T-cell (primary cell): ENCODE measurements around the gene CIPC. TPM values are rescaled to one million over a fixed set of nuclear protein-coding genes. Genes with fewer than 3 reads are reported as not detected.

Source experiments
- ATAC-seq, 4 experiments: fragments of 200-7000 bp in 3 of 4; fragments of 150-1000 bp in 1 of 4; cut with Tn5 transposase; replicated peaks in 1 of 4; 1 replicate in 3 of 4; 2 replicates in 1 of 4; pipeline ENCODE4 v1.10.0; 2021; ENCODE audit warnings: moderate library complexity in 3 of 4, mild to moderate bottlenecking in 2 of 4, moderate number of reproducible peaks in 1 of 4
- CTCF ChIA-PET, 2 donors: fragments of 300-600 bp; sonication (Branson Sonifier 250); formaldehyde crosslinking; loops; one replicate each; lab custom pipeline; 2022; ENCODE audit warnings: antibody characterized with exemption in 2 of 2; lab: Charles Lee
- POLR2A ChIA-PET, 2 donors: fragments of 300-600 bp; sonication (Branson Sonifier 250); formaldehyde crosslinking; loops; one replicate each; lab custom pipeline; 2022; ENCODE audit warnings: antibody characterized with exemption in 2 of 2; lab: Charles Lee
- DNase-seq, 35 experiments: peaks; one replicate each; pipeline versions ENCODE4 v3.0.0 to v3.0.0-alpha.2; 2013 to 2023
- H3K27ac ChIP-seq: one replicate; pipeline ENCODE4 v1.5.1; 2013; ENCODE audit warnings: low read length
- H3K27me3 ChIP-seq, 2 experiments: replicated peaks in 1 of 2; 1 replicate in 1 of 2; 2 replicates in 1 of 2; pipeline versions ENCODE4 v1.6.1 to v1.7.0; 2013; ENCODE audit warnings: low read length in 1 of 2, mixed read lengths in 1 of 2; ENCODE audit not compliant: control insufficient read depth in 2 of 2, insufficient read depth in 2 of 2; ENCODE audit errors: extremely low read depth in 1 of 2
- H3K36me3 ChIP-seq, 2 donors: 1 replicate in 1 of 2; 2 replicates in 1 of 2; pipeline versions ENCODE4 v1.6.1 to v1.7.0; 2013; ENCODE audit warnings: low read length in 1 of 2; ENCODE audit not compliant: control insufficient read depth in 2 of 2, insufficient read depth in 1 of 2; ENCODE audit errors: extremely low read depth in 1 of 2
- H3K4me1 ChIP-seq, 2 experiments: 1 replicate in 1 of 2; 2 replicates in 1 of 2; pipeline versions ENCODE4 v1.6.1 to v1.7.0; 2013; ENCODE audit warnings: low read length in 2 of 2, mixed read lengths in 1 of 2; ENCODE audit not compliant: insufficient read depth in 2 of 2, control insufficient read depth in 1 of 2; ENCODE audit errors: extremely low read depth in 1 of 2
- H3K4me3 ChIP-seq, 2 donors: 1 replicate in 1 of 2; 2 replicates in 1 of 2; pipeline versions ENCODE4 v1.5.1 to v1.7.0; 2013; ENCODE audit warnings: mild to moderate bottlenecking in 2 of 2, low read length in 1 of 2, moderate library complexity in 1 of 2; ENCODE audit not compliant: control insufficient read depth in 1 of 2; ENCODE audit errors: extremely low read depth in 1 of 2
- H3K9me3 ChIP-seq: 2 replicates; pipeline ENCODE4 v1.7.0; 2013
- H3K27ac Mint-ChIP-seq, 2 donors: one replicate each; pipeline ENCODE4 v1.8.0; 2020 to 2021; ENCODE audit warnings: mild to moderate bottlenecking in 2 of 2, mixed read lengths in 2 of 2
- H3K27me3 Mint-ChIP-seq, 2 donors: one replicate each; pipeline ENCODE4 v1.8.0; 2021 to 2022; ENCODE audit warnings: mixed read lengths in 2 of 2
- H3K36me3 Mint-ChIP-seq: one replicate; pipeline ENCODE4 v1.8.0; 2021; ENCODE audit warnings: mixed read lengths
- H3K4me1 Mint-ChIP-seq, 3 donors: one replicate each; pipeline ENCODE4 v1.8.0; 2020 to 2022; ENCODE audit warnings: mixed read lengths in 3 of 3, mild to moderate bottlenecking in 1 of 3
- H3K4me3 Mint-ChIP-seq, 3 donors: one replicate each; pipeline ENCODE4 v1.8.0; 2020 to 2022; ENCODE audit warnings: mild to moderate bottlenecking in 3 of 3, mixed read lengths in 3 of 3, moderate library complexity in 3 of 3
- H3K9me3 Mint-ChIP-seq, 3 donors: one replicate each; pipeline ENCODE4 v1.8.0; 2020 to 2022; ENCODE audit warnings: mixed read lengths in 3 of 3
- WGBS: methylation state at CpG from one replicate; pipeline ENCODE4 v1.1.5; 2013; ENCODE audit warnings: missing lambda C conversion rate; ENCODE audit not compliant: insufficient coverage; 5-methylcytosine and 5-hydroxymethylcytosine counted together
- total RNA-seq, 35 experiments: library from RNA in 6 of 35; stranded (reverse) in 6 of 35; fragments of 120-200 nt in 1 of 35; gene quantifications; one replicate each; pipeline versions ENCODE4 v1.2.1 to v1.2.4 and lab custom pipeline; 2013 to 2026

Gene CIPC
- total RNA-seq, 5 donors from 2014 or later (not counting 1 experiment from before 2014, with no cell fraction given), result 8.4 to 14.0 (median 11.8) TPM

GRCh38 chr14:77144412-77145115, 46.5 kb downstream of the CIPC start:
- WGBS, result 50% methylated on average over 1 of the region's 4 CpGs
- Histone ChIP-seq H3K27me3 (peaks cover 18 to 56% of the 10 kb centered on the region in 2 experiments), H3K4me3 (no peak overlapping the region), H3K4me1 (peaks cover 0 to 20% of the 10 kb centered on the region in 2 experiments), H3K36me3 (no peaks in the 10 kb centered on the region), H3K27ac (no peak overlapping the region), H3K9me3 (no peaks in the 10 kb centered on the region)
- no peak for ATAC-seq
- H3K4me1 Mint-ChIP-seq, result peaks cover 15 to 17% (median 17%) of the 10 kb centered on the region in 3 donors
- no peaks in the 10 kb centered on the region for H3K36me3 Mint-ChIP-seq
- no peak overlapping the region for H3K4me3 Mint-ChIP-seq
- ChIA-PET CTCF (interaction anchor here in 1 of 2 donors (0.6 kb wide), 1 partner anchor 358 kb away, joined by 4 read pairs; no protein-coding TSS in a partner anchor), POLR2A (no interaction called here)
- no peak overlapping the region for H3K27ac Mint-ChIP-seq
- no peak for DNase-seq
- no peaks in the 10 kb centered on the region for H3K9me3 Mint-ChIP-seq
- peaks cover 60 to 72% of the 10 kb centered on the region in 2 donors for H3K27me3 Mint-ChIP-seq

- peak in 1 of 35 experiments; percentile 16 for DNase-seq
- Mint-ChIP-seq H3K27ac (no peak overlapping the region), H3K9me3 (no peaks in the 10 kb centered on the region), H3K4me1 (peaks cover 6 to 13% (median 7%) of the 10 kb centered on the region in 3 donors), H3K27me3 (peaks cover 57 to 62% of the 10 kb centered on the region in 2 donors), H3K36me3 (no peaks in the 10 kb centered on the region), H3K4me3 (no peak overlapping the region)
- ChIA-PET POLR2A (no interaction called here), CTCF (interaction anchor here (0.6 to 1.3 kb wide), 2 partner anchors 10 to 141 kb away, joined by 3 read pairs; no protein-coding TSS in a partner anchor)
- H3K4me1 ChIP-seq, result peaks cover 0 to 6% of the 10 kb centered on the region in 2 experiments
- H3K4me3 ChIP-seq, result no peak overlapping the region
- no peaks in the 10 kb centered on the region for H3K9me3 ChIP-seq
- 20% methylated on average over 8 of the region's 10 CpGs for WGBS
- no peak overlapping the region for H3K27ac ChIP-seq
- H3K36me3 ChIP-seq, result no peaks in the 10 kb centered on the region
- no peak for ATAC-seq
- H3K27me3 ChIP-seq, result peaks cover 18 to 43% of the 10 kb centered on the region in 2 experiments
Observed at GRCh38 chr14:77145975-77146740, 48.1 kb downstream of the CIPC start.

DNA sequence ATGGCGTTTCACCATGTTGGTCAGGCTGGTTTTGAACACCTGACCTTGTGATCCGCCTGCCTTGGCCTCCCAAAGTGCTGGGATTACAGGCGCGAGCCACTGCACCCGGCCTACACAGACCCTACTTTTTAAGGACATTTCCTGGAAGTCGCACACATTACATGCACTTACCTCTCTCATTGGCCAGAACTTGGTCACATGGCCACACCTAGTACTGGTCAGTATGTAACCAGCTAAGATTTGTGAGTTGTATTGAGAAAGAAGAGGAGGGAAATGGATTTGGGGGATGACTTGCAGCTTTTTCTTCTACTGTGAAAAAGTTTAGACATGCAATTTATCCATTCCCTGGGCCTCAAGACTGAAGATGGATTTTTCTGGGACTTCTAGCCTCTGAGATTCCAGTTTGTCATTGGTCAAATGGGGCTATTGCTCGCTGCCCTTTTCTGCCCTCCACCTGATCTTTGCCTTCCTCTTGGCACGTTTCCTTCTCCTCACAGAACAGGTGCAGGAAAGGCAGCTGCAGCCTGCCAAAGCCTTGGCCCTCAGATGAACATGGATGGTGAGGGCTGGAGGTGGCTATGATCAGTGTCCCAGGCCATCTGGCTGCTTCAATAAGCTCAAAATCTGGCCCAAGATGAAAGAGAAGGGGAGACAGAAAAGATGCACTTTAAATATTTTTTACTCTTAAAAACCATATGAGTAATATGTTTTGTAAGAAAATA, 50.6 kb downstream of the CIPC start:
- Mint-ChIP-seq H3K9me3 (no peaks in the 10 kb centered on the region), H3K36me3 (no peaks in the 10 kb centered on the region), H3K27me3 (peaks cover 51 to 59% of the 10 kb centered on the region in 2 donors), H3K4me1 (no peaks in the 10 kb centered on the region), H3K27ac (no peak overlapping the region), H3K4me3 (no peak overlapping the region)
- ATAC-seq (no peak), DNase-seq (no peak)
- H3K9me3 ChIP-seq, result no peaks in the 10 kb centered on the region
- H3K27ac ChIP-seq, result no peak overlapping the region
- no peaks in the 10 kb centered on the region for H3K4me1 ChIP-seq
- 87% methylated on average over 4 of the region's 8 CpGs for WGBS
- CTCF ChIA-PET, result interaction anchor here (1.0 to 1.4 kb wide), 2 partner anchors 14 to 168 kb away, joined by 3 to 7 read pairs; no protein-coding TSS in a partner anchor
- POLR2A ChIA-PET, result no interaction called here
- H3K36me3 ChIP-seq, result no peaks in the 10 kb centered on the region
- H3K4me3 ChIP-seq, result no peak overlapping the region
- H3K27me3 ChIP-seq, result peaks cover 21 to 44% of the 10 kb centered on the region in 2 experiments

GRCh38 chr14:77151245-77151644, 53.2 kb downstream of the CIPC start:
- Histone ChIP-seq H3K27ac (no peak overlapping the region), H3K4me1 (no peaks in the 10 kb centered on the region), H3K36me3 (no peaks in the 10 kb centered on the region), H3K27me3 (peaks cover 11 to 46% of the 10 kb centered on the region in 2 experiments), H3K4me3 (no peak overlapping the region), H3K9me3 (no peaks in the 10 kb centered on the region)
- H3K4me3 Mint-ChIP-seq, result no peak overlapping the region
- DNase-seq, result peak in 1 of 35 experiments; percentile 16
- ChIA-PET CTCF (interaction anchor here (0.5 to 1.4 kb wide), 3 partner anchors 23 to 165 kb away, joined by 3 to 7 read pairs (median 4); no protein-coding TSS in a partner anchor), POLR2A (no interaction called here)
- no CpG with 5 or more reads among the region's 5 CpGs for WGBS
- H3K4me1 Mint-ChIP-seq, result no peaks in the 10 kb centered on the region
- H3K27me3 Mint-ChIP-seq, result peaks cover 48 to 60% of the 10 kb centered on the region in 2 donors
- no peak overlapping the region for H3K27ac Mint-ChIP-seq
- H3K36me3 Mint-ChIP-seq, result no peaks in the 10 kb centered on the region
- ATAC-seq, result no peak
- H3K9me3 Mint-ChIP-seq, result no peaks in the 10 kb centered on the region

- Mint-ChIP-seq H3K27ac (no peak overlapping the region), H3K4me3 (no peak overlapping the region), H3K27me3 (peaks cover 40 to 58% of the 10 kb centered on the region in 2 donors), H3K4me1 (no peaks in the 10 kb centered on the region), H3K36me3 (no peaks in the 10 kb centered on the region), H3K9me3 (no peaks in the 10 kb centered on the region)
- ATAC-seq (peak in 2 of 4 experiments; percentile 17 to 31), DNase-seq (peak in 1 of 35 experiments; percentile 27)
- ChIA-PET POLR2A (no interaction called here), CTCF (interaction anchor here (0.6 to 1.9 kb wide), 3 partner anchors 164 to 398 kb away, joined by 3 to 7 read pairs (median 6); no protein-coding TSS in a partner anchor)
- Histone ChIP-seq H3K27me3 (peaks cover 7 to 46% of the 10 kb centered on the region in 2 experiments), H3K4me3 (no peak overlapping the region), H3K9me3 (no peaks in the 10 kb centered on the region), H3K36me3 (no peaks in the 10 kb centered on the region), H3K4me1 (no peaks in the 10 kb centered on the region), H3K27ac (no peak overlapping the region)
- WGBS, result no CpG with 5 or more reads among the region's 2 CpGs
Observed at GRCh38 chr14:77151918-77152588, 54.0 kb downstream of the CIPC start.
